G401.6 (cell line): ENCODE data around the gene EXOC7.

ENCODE experiments used
- FAIRE-seq: peaks from 2 replicates; lab custom pipeline; 2012; peaks lifted over from hg19 to GRCh38; lab: Jason Lieb, UNC

The EXOC7 gene

DNA sequence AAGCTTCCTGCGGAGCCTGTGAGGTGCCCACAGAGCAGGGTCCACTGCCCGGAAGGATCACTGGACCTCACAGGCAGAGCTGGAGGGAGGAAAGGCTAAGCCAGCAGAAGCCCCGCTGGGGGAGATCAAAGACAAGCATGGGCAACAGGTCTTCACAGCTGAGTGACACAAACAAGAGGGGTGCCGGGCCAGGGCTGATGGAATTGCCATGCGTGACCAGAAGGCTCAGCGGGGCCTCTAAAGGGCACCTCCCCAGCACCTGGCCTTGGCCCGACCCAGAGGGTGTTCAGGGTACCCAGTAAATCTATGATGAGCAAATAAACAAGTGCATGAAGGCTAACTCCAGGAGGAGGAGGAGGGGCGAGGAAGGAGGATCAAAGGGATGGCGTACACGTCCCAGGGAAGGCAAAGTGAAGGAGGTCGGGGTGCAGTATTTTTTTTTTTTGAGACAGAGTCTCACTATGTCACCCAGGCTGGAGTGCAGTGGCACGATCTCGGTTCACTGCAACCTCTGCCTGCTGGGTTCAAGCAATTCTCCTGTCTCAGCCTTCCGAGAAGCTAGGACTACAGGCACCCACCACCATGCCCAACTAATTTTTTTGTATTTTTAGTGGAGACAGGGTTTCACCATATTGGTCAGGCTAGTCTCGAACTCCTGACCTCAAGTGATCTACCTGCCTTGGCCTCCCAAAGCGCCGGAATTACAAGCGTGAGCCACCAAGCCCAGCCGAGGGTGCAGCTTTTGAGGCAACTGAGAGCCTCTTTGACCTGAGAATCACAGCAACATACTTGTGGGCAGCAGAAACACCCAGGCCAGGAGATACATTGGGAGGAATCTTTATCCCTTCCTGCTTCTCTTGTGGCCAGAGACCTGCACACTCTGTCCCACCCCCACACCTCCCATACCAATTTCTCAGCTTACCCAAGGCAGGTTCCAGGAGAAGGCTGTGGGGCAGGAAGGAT, 16.1 kb upstream of the EXOC7 start:
- FAIRE-seq, result no peak

DNA sequence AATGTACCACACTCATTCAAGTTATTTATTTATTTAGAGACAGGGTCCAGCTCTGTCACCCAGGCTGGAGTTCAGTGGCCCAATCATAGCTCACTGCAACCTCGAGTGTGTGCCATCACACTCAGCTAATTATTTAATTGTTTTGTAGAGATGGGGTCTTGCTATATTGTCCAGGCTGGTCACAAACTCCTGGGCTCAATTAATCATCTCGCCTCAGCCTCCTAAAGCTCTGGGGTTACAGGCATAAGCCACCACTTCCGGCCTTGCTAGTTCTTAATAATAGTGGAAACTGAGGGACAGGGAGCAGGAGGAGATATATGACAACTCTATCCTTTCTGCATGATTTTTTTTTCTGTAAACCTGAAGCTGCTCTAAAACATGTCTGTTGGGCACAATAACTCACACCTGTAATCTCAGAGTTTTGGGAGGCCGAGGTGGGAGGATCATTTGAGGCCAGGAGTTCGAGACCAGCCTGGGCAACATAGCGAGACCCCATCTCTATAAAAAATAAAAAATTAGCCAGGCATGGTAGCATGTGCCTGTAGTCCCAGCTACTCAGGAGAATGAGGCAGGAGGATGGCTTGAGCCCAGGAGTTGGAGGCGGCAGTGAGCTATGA, 11.7 kb upstream of the EXOC7 start:
- no peak for FAIRE-seq

DNA sequence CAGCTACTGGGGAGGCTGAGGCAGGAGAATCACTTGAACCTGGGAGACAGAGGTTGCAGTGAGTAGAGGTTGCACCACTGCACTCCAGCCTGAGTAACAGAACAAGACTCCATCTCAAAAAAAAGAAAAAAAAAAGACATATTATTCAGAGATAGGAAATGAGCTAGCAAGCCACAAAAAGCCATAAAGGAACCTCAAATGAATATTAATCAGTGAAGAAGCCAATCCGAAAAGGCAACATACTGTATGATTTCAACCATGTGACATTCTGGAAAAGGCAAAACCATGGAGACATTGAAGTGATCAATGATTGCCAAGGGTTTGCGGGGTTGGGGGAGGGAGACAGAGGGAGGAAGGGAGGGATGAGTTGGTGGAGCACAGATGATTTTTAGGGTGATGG, 8.4 kb upstream of the EXOC7 start:
- FAIRE-seq, result no peak

DNA sequence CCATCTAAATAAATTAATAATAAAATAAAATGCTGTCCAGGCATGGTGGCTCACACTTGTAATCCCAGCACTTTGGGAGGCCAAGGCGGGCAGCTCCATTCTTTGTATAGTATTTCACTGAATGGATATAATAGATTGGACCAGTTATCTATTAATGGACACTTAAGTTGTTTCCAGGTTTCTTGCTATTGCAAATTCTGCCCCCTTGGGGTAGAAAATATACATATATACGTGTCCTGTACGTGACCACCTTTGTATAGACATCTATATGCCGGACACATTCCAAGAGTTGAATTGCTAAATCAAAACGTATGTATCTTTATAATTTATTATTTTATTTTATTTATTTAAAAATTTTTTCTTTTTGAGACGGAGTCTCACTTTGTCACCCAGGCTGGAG, 3.9 kb upstream of the EXOC7 start:
- no peak for FAIRE-seq

DNA sequence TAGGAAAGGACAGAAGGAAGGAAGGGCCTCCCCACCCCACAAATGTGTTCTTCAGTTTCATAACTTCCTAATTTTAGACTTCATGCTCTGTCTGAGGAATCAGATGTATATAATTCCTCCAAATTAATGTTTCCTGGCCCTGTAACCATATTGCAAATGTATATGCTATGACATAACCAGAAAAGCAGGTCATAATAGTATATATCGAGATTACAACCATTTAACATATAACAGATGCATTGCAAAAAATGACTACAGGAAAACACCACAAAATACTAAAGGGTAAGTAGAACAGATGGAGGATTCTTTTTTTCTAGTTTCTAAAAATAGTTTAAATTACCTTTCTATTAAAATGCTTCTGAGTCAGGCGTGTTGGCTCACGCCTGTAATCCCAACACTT, 3.1 kb upstream of the EXOC7 start:
- no peak for FAIRE-seq

DNA sequence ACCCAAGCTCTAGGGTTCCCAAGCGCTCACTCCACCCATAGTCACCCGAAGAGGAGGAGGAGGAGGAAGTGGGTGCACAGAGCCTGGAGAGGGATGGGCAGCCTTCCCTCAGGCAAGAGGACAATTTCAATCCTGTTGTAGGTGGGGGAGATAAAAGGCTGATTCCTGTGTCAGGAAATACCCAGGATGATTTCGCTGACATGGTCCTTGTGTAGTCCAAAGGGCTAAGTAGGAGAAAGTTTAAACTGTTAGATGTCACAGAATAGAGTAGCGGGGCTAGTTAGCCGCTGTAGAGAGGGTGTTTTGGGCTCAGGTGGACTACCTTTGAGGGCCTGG, 1.3 kb upstream of the EXOC7 start:
- no peak for FAIRE-seq

DNA sequence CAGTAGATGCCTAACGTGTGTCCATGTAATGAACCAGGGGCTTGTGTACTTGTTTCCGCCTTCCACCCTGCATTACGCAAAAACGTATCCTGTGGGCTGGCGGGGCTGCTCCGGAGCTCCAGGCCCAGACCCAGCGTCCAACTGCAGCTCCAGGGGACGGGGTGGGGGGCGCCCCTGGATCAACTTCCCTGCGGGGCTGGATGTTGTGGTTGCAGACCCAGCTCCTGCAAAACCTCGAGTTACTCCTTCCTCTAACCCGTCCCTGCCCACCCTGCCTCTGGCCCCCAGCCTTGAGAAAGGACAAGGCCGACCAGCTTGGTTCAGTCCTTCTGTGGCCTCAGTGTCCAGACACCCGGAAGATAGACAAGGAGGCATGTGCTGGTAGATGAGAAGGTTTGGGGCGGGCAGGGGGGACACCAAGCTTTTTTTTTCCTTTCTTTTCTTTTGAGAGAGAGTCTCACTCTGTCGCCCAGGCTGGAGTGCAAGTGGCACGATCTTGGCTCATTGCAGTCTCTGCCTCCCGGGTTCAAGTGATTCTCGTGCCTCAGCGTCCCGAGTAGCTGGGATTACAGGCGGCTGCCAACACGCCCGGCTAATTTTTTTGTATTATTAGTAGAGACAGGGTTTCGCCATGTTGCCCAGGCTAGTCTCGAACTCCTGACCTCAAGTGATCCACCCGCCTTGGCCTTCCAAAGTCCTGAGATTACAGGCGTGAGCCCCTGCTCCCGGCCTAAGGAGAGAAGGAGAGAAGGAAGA, 731 bp upstream of the EXOC7 start:
- no peak for FAIRE-seq

DNA sequence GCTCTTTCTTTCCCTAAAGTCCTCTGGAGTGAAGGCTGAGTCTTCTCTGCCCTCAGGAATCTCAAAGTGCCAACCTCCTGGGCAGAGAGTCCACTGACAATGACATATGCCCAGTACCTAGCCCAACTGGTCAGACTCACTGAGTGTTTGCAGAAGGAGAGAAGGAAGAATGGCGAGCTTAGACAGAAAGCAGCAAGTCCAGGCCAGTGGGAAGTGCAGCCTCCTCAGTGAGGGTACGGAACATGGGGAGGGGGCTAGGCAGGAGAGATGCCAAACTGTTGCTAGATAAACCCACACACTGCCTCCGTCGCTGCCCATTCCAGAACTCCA, 678 bp downstream of the EXOC7 start:
- FAIRE-seq, result no peak

DNA sequence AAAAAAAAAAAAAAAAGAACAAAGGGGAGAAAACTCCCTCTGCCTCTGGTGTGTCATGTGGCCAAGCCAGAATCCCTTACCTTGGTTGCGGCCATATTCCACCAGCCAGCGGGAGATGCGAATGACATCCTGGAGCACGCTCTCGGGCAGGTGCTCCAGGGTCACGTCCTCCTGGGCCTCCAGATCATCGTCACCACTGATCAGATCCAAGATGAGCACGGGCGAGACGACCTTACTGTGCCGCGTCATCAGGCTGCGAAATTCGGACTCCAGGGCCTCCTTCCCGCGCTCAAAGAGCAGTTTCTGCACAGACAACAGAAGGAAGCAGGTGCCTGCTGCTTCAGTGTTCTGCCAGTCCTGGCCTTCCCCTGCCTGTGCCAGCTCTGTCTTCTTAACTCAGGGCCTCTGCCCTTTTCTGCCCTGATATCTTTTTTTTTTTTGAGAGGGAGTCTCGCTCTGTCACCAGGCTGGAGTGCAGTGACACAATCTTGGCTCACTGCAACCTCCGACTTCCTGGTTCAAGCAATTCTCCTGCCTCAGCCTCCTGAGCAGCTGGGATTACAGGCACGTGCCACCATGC, 5.8 kb downstream of the EXOC7 start:
- no peak for FAIRE-seq

DNA sequence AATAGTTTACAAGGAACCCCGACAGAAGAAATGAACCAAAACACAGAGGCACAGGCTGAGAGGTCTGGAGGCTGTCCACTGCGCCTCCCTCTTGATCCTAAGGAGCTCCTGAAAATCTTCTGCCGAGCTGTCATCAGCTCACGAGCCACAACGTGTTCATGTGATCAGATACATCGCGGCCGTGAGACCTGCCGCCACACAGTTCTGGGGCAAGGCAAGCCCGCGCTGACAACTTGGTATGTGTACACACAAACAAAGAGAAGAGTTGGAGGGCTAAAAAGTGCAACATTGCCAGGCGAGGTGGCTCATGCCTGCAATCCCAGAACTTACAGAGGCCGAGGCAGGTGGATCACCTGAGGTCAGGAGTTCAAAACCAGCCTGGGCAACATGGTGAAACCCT, 7.6 kb downstream of the EXOC7 start:
- no peak for FAIRE-seq

DNA sequence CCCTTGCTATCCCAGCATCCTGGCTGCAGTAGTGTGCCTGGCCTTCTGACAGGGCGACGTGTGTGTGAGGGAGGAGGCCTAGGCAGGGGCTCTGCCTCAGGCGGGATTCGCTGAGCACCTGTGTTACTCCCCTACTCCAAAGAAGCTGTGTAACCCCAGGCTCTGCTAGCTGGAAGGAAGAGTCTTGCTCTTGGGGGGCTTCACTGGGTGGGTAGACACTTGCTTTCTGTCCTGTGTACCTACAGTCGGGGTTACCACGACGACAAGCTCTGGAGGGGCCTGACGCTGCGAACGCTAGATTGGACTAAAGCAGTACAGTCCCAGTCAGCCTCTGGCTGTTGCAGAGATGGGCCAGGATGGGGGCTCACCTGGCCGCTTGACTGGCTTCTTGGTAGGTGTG, 9.5 kb downstream of the EXOC7 start:
- no peak for FAIRE-seq

DNA sequence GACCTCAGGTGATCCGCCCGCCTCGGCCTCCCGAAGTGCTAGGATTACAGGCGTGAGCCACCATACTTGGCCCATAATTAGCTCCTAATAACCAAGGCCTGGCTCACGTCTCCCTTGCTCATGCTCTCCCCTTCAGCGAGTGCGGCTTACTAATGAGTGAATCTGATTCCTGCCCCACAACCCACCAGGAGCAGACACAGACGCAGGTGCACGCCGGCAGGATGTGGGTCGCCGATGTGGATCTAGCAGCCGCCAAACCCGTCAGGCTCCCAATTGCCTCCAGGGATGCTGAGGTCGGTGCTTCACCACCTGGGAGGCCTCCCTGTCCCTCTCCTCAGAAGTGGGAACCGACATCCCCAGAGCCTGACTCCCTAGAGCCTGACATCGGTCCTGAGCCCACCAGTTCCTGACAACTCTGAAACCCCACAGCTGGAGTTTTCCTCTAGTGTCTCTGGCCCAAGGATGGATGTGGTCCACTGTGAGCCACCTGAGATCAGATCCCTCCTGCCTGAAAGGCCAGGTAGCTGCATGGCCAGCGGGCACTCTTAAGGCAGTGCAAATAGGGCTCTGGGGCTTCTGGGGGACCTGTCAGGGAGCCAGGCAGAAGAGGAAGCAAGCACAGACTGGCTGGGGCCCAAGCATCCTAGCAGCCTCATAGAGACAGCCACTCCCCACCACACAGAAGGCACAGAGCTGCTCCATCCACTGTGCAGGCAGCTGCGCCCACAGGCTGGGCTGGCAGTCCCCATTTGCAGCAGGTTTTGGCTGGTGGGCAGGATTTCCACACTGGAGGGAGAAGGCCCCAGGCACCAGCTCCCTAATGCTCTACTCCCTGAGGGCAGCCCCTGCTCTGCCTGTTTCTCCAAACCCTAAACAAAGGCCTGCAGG, 10.8 kb downstream of the EXOC7 start:
- no peak for FAIRE-seq

DNA sequence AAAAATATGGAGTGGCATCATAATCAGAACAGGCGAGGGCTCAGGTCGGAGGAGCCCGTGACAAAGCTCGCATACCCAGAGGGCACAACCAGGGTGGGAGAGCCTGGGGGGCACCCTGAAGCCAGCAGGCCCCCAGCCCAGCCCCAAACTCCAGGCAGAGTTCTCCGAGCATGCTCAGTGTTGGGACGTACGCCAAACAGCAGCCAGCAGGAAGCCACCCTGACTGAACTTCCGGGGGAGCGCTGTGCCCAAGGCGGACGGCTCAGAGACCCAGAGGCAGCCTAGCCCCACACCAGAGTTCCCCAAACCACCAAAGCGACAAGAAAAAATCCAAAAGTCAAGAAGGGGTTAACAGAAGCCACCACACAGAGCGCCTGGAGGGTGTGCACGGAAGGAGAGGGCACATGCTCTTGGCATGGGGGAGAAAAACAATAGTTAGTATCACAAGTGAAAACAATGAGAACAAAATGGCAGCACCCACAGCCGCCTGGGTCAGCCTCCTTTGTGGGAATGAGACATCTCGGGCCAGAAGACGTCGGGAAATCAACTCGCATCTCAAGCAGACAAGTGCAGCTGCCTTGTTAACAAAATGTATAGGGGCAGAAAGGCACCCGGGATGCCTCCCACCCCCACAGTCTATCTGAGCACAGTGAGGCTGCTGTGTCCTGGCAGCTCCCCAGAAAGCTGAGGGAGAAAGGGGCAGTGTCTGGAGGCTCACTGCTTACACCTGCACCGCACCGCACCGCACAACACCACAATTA, 11.9 kb downstream of the EXOC7 start:
- no peak for FAIRE-seq

DNA sequence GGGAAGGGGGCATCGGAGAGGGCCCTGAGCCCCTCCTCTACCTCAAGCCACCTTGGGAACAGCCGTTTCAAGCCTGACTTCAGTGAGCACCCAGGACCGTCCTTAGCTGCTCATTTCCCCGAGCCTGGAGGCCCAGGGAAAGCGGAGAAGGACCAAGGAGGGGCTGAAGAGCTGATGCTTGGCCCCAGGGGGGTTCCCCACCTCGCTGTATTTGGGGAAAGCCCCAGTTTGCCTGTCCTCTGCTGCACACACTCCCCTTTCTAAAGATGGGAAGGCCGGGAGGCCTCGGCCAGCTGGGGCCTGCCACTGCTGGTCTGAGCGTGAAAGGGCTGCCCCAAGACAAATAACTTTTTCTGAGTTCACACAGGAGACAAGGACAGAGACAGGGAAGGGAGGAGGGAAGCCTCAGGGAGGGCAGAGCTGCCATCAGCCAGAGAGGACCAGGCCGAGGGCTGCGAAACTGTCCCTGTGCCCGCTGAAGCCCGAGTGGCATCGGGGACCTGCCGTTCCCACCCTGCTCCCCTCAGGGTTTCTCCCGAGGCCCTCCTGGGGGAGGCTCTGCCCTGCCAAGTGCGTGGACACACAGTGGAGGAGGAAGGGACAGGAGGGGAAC, 13.0 kb downstream of the EXOC7 start:
- no peak for FAIRE-seq

DNA sequence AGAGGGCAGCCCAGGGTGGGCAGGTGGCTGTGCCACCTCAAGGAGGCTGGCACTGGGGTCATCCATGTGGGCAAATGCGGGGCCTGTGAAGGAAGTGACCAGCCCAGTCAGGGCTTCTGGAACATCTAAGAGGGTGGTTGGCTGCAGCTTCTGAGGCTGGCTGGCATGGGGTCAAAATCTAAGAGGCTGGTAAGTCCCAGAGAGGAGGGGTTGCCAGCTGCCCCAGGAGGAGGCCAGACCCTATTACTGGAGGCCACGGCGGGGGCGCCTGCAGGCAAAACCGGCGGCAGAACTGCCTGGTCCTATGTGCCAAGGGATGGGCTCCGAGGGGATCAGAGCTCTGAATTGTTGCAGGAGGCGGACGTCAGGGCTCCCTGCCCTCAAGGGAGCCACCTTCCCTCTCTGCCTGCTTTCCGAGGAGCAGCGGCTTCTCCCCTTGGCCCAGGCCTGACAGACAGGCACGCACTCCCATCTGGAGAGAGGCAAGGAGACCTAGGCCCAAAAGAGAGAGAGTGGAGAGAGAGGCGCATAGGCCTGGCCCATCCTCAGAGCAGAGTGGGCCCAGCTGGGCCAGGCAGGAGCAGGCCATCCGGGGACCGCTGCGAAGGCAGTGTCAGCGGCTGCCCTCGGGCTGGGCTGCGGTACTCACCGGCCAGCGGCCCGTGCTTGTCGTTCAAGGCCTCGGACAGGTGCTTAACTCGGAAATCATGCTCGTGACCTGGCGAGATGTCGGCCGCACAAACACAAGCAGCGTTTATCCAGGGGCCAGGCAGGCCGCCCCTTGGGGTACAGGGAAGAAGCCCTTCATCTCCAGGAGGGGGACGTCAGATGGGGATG, 13.7 kb downstream of the EXOC7 start:
- FAIRE-seq, result no peak

DNA sequence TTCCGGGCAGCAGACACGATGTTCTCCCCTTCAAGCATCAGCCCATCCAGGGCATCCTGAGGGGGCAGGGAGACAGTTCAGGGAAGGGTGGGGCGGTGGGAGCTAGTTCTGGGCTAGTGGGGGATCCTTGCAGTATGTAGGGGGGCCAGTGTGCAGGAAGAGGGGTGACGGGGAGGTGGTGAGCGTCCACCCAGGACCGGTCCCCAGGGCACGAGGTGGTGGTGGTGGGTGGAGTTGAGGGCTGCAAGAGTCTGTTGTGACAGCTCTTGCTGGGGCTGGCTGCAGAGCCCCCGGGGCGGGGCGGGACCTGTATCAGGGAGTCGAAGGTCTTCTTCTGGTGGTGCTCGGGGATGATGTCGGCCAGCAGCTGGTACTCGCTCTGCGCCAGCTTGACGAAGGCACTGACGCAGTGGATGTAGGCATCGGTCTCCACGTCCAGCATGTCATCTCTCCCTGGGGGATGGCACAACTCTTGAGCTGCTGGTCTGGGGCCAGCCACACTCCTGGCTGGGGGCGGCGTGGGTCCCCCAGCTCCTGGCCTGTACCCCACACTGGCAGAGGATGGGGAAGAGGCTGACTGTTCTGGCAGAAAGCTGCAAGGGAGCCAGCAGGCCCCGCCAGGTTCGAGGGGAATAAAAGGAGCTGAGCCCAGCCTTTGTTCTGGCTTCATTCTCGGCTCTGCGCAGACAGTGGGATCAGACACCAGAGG, 14.6 kb downstream of the EXOC7 start:
- FAIRE-seq, result no peak

DNA sequence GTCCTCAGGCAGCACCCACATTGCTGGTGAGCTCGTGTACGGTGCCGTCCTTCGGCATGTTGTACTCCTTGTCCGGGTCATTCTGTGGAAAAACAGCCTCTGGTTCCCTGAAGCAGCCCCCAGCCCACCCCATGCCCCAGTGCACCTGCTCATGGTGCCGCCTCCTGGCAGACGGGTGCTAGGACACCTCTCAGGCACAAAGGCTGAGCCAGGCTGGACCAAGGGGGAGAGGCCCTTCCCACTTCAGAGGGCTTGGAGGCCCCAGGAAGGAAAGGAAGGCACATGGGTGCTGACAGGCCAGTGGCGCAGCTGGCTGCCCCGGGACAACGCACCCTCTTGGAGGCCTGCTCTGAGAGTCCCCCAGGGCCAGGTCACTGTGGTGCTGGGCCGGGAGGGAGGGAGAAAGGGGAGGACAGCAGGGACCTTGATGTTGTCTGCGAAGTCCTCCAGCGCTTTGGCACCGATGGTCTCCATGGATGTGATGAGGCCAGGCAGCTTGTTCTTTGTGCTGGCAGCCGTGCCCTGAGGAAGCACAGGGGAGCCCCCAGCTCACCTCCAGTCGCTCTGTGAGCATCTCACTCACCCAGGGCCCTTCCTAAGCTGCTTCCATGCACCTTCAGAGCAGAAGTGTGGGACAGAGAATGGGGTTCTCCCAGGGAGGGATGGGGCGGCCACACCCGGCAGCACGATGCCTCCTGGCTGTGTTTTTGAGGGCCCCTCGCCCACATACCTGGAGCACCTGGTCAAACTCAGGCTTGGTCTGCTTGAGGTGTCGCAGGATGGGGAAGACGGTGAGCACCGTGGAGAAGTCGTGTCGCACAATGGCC, 15.3 kb downstream of the EXOC7 start:
- FAIRE-seq, result no peak

DNA sequence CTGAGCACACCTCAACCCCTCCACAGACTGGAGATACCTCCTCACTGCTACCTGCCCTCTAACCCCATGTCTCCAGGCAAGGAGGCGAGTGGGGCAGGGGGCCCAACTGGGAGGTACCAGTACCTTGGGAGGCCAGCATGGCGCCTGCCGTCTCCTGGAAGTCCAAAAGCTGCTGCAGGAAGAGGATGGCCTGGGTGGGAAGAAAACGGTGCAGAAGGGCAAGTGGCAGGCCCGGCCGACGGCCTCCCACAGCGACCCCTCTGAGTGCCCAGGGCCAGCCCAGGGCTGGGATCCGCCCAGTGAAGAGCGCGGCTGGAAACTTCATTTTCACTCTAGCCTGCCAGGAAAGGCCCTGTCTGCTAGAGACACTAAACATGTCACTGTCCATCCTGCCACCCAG, 16.1 kb downstream of the EXOC7 start:
- FAIRE-seq, result no peak
